Stimulated activated CD4-positive, alpha-beta T cell treated with anti-CD3 and anti-CD28 coated beads, TNF-alpha, amount 100 ng/mL, for 4 hours (primary cell): ENCODE measurements around the gene PTPRO.

Experiments
- DNase-seq, 3 experiments: peaks; one replicate each; pipeline ENCODE4 v3.0.0-alpha.2; 2020; ENCODE audit warnings: low read depth in 3 of 3

Gene PTPRO

DNA sequence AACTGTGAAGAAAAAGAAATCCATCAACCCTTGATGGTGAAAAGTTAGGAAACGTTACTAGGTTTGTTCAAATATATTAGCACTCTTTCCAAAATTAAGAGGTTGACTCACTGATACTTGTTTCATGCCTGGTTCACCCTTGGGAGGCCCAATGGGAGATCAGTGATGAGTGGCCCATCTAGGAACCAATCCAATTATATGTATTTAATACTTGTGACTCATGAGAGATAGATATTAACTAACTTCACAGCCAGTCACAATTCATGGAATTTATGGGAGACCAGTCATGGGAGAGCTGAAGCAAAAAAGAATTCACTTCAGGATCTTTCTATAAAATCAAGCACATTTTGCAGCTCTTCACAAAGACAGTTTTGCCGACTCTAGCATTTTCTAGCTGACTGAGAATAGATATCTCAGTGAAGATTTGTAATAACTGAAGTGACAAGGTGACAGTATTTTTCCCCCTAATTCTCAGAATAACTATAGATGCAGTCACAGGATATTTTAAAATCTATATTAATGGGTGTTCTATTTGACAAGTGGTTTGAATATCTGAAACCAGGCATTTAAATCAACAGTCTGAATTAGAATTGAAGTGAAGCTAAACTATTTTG is 236.7 kb downstream of the PTPRO start:
- DNase-seq: no peak

DNA sequence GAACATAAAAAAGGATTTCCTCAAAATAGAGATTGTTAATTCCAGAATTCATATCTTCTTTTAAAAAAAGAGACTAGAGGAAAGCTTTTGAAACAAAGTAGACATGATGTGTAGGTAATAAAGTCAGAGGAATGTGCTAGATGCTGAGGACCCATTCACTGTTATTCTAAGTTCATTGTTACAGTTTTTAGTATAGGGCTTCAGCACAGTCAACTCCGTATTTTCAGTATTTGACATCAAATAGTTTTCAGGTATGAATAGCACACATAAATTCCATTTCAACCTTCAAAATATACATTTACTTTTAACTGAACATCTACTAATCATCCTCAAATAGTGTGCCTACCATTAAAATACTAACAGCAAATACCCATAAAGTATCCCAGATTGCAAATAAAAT is 239.1 kb downstream of the PTPRO start:
- no peak for DNase-seq

DNA sequence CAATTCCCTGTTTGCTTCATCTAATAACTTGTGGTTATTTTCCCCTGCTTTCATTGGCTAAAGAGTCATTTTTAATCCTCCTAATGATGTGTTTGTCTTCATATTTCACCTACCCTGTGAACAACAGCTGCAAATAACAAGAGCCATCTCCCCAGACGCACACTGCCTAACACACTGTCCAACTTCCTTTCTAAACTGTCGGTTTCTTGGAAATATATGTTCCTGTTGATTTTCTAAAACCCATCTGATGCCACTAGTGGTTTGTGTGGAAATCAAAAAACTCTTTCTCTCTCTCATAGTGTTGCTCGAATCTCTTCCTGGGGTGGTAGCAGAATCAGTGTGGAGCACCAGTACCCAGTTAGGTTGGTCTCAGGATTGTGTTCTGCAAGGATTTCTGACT is 240.0 kb downstream of the PTPRO start:
- no peak for DNase-seq

DNA sequence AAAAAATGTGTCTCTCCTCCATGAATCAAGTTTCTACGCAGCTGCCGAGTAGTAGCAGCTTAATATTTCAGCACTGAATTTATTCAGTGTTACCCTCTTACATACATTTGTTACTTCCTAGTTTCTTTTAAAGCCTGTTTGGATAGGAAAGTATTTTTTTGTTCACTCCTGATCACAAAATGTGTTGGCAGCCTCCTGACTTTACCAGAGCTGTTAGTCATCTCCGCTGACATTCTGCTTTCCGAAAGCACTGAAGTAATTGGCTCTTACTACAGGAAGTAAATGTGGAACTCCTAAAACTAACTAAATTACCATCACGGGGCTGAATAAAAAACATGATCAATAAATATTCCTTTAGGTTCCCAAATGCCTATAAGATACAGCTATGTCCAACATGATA is 241.4 kb downstream of the PTPRO start:
- no peak for DNase-seq

DNA sequence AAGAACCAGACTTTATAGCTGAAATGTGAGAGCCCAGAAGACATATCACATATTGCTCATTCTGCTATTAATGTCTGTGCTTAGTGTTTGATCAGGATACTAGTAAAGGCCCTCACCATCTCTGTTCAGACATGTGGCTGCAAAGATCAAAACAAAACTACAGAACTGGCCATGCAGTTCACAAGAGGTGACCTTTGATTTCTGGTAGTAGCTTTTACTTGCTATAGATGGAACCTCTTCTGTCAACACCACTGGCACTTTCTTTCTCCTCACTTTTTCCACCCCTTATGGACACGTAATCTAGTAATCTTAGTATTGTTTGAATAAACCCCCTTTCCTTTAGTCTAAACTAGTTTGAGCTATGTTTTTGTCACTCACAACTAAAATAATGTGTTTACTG is 252.0 kb downstream of the PTPRO start:
- no peak for DNase-seq

DNA sequence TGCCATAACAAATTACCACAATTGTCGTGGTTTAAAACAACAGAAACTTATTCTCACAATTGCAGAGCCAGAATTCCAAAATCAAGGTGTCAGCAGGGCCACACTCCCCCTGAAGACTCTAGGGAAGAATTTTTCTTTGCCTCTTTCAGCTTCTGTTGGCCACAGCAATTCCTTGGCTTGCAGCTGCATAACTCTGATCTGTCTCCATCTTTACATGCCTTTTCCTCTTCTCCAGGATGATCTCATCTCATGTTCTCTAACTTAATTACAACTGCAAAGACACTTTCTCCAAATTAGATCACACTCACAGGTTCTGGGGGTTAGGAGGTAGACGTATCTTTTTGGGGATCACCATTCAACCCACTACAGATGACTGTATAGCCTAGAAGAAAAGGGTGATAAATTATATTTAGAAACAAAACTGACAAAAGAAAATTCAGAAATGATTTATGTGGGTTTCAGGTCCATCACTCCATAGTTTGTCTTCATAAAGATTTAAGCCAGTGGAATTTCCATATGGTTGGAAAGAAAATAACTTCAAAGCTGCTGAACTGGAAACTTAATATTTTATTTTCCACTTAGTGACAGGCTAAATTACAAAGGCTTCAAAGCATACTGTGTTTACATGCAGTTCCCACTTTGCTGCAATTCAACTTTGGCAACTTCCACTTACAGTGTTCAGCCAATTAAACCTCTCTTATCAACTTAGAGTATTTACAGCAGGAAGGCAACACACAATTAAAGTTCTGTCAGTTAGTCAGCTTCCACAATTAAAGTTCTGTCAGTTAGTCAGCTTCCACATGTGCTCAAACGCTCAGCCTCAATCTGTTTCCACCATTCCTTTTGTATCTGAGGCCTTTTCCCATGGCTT is 253.6 kb downstream of the PTPRO start:
- DNase-seq: no peak

DNA sequence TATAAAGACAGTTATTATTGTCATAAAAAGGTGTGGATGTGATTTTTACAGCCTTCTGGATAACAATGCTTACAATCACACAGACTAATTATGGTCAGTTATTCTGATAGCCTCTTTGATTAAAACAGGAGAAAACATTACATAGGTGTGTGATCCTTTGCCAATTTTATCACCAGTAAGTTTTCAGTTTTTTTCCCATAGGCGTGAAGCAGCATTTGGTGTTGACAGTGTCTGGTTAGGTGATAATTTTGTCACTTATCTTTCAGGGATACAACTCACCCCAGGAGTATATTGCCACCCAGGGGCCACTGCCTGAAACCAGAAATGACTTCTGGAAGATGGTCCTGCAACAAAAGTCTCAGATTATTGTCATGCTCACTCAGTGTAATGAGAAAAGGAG is 258.1 kb downstream of the PTPRO start:
- no peak for DNase-seq

DNA sequence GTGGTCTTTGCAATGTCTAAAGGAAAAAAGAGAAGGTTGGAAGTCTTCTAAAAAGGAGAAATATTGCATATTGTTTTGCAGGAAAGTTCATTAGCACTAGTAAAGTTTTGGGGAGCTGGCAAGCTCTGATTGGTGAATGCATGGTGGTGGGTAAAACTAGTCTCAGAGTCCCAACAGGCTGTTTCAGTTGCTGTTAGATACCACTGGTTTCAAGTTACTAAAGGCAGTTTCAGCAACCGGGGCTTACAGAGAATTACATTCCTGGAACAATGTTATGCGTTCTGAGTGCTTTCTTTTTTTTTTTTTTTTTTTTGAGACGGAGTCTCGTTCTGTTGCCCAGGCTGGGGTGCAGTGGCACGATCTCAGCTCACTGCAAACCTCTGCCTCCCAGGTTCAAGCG is 258.7 kb downstream of the PTPRO start:
- no peak for DNase-seq

DNA sequence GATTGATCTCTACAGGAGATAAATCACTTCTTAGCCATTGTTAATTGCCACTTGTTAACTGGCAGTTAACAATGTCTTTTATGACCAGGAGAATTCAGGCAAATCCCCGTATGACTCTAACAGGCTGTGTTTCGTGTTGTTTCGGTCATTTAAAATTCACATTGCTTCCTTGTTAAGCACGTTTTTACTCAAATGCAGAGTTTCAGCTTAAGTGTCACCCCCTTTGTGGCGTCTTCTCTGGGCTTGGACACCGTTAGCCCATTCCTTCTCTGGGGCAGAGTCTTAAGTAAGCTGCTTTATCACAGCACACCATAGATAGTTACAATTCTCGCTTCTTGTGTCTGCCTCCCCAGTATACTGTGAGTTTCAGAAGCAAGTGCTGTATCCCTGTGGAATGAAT is 261.5 kb downstream of the PTPRO start:
- no peak for DNase-seq

DNA sequence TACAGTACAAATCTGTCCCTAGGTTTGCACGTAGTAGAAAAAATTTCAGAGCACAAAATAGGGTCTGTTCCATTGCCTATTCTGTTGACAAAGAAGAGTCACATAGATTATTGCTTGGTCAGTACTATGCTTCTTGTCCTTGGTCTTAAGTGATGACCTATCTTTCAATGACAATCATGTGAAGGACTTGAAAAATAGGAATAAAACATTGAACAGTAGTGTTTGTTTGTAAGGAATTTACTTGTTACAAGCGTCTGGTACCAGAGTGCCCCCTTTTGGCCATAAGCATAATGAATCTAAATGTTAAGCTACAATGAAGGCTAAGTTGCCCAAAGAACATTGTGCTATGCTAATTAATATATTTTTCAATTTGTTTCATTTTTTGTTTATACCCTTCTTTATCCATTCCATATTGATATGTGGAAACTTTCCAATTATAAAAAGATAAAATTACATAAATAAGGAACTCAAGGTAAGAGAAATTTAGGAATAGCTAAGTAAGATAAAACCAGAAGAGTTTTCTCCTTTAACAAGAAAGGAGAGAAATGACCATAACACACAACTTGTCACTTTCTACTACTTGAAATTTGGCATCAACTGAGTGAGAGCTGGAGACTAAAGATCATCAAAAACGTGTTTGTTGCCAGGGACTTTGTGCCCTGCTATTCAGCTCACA is 262.2 kb downstream of the PTPRO start:
- DNase-seq: no peak

DNA sequence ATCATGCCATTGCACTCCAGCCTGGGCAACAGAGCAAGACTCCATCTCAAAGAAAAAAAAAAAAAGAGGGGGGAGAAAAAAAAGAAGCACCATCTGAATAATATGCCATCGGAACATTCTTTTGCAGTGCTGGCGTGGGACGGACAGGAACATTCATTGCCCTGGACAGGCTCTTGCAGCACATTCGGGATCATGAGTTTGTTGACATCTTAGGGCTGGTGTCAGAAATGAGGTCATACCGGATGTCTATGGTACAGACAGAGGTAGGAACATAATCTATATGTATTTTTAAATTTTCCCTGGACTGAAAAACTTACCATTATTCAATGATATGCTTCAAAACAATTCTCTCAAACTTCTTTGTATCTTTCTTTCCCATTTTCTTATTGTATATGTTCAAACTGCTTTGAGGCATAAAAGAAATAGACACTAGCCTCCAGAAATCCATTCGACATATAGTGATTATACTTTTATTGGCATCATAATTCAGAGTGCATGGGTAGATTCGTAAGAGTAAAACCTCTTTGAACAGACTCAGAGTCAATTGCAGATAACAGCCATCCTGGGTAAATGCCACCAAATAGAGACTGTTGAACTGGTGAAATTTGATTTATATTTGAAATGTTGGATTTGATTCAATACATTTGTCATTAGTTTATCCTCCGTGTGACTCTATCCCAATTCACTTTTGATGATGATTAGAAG is 267.2 kb downstream of the PTPRO start:
- DNase-seq: no peak

DNA sequence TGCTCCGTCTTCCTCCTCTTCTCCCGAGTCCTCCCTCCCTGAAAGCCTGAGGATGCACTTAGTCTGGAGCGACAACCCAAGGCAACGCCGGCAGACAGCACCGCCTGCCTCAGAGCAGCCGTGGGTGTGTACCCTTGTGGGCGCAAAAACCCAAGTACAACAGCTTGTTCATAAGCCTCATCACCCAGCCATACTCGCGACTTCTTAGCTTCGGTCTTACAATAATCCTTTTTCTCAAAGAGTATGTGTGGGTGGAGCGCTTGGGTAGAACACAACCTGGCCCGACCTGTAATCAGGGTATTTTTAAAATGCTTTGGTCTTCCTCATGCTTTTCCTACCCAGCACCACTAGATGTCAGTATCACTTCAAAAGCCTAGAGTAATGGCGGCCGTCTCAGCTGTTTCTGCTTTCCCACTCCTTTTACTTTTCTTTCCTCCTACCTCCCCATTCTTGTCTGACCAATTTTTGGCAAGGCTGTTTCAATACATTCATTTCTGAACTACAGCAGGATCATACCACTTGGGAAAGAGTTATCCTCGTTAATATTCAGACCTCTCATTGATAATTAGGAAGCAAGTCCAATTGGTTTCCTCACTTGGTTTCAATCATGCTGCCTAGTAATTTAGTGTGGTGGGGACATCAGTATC is 268.0 kb downstream of the PTPRO start:
- DNase-seq: peak; percentile 10 to 18 (median 13)

DNA sequence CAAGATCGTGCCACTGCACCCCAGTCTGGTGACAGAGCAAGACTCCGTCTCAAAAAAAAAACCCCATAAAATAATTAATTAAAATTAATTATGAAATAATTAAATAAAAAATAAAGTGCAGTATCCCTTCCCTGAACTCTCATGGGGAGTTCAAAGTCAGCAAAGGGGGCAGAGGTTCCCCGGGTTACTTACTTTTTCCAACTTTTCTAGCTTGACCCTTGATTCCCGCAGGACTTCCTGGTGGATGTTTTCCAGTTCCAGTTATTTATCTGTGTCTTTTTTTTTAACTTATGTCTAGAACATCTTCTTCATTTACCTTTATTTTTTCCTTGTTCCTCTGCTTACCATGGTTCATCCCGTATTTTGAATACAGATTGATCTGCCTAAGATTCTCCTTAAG is 269.5 kb downstream of the PTPRO start:
- no peak for DNase-seq

DNA sequence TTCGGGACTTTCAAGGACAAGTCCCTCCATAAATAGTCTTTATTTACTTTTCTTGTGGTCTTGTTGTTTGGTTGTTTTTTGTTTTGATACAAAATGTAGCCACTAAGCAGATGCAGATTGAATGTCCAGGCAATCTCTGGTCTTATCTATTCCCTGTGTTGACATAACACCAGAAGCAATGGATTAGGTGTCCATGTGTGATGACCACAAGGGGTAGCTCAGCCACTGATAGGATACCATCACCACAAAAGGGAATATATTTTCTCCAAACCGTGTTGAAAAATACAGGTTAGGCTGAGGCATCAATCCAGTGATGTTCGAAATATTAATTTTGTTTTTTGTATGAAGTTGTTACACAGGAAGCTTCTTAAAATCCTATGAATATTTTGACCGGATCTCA is 270.6 kb downstream of the PTPRO start:
- DNase-seq: no peak

DNA sequence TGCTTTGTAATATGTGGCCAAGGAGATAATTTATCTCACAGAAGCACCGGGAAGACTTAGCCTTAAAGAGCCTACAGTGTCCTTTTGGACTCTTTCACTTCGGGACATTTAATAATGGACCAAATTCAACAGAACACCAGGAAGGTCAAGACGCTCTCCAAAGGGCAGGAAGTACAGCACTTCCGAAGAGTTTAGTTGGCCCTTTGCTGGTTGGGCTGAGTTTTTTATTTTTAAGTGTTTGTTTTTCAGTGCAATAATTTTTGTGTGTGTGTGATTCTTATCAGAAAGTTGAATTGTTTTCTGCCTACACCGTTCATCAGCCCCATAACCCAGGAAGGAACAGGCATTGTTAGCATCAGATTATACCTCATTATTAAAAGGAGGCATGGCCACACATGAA is 273.9 kb downstream of the PTPRO start:
- DNase-seq: no peak

DNA sequence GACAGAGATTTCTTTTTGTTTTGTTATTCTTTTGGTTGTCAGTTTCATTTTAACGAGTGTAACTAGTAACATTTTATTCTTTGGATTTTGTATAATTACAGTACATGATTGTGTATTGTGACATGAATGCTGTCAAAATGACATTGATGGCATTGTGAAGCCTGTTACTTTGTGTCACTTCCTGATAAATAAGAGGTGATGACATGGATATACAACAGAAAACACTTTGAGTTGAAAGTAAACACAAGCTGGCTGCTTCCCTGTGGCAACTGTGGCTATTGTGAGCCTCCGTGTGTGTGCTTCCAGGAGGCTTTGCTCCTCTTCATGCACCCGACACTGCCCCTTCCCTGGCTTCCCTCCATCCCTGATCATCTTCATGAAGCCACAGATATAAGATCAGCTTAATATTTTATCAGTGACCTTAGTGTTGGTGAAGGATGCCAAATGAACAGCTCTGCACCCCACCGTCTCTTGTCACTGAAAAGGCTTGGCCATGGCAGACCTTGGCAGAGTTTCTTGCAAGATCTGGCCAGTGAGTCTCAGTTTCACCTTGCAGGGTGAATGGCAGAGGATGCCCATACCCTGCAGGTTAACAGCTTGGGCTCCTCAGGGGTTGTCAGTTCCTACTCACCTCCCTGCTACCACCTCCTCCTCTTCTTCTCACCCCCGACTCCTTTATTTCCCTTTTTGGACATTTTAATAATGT is 275.0 kb downstream of the PTPRO start:
- DNase-seq: no peak

DNA sequence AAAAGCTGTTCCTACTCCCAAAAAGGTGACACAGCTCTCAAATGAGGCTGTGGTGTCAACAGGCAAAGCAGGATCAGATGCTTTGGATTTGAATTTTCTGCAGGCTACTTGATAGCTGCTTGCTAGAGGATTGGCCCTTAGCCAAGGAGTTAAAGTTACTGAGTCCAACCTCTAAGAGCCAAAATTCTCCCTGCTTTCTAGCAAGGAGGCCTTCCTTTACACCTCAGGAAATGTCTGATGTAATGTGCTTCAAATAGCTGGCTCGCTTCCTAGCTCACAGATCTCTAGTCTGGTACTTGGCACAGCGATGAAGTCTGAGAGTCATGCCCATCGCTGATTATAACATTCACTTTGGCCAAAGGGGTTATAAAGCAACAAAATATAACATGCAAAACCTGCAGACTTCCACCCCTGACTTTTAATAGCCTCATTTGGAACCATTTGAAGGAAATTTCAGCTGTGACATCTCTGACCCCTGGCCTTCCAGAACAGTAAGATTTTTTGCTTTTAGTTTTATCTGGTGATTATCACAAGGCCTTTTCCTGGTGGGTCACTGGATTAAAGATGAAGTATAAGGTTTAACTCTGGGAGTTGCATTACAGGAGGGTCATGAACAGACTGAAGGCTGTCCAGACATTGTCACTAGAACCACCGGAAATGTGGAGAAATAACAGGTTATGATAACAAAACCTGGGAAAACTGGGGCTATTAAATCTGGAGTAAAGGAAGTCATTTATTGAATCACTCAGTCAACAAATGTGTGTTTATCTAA is 277.1 kb downstream of the PTPRO start:
- no peak for DNase-seq

DNA sequence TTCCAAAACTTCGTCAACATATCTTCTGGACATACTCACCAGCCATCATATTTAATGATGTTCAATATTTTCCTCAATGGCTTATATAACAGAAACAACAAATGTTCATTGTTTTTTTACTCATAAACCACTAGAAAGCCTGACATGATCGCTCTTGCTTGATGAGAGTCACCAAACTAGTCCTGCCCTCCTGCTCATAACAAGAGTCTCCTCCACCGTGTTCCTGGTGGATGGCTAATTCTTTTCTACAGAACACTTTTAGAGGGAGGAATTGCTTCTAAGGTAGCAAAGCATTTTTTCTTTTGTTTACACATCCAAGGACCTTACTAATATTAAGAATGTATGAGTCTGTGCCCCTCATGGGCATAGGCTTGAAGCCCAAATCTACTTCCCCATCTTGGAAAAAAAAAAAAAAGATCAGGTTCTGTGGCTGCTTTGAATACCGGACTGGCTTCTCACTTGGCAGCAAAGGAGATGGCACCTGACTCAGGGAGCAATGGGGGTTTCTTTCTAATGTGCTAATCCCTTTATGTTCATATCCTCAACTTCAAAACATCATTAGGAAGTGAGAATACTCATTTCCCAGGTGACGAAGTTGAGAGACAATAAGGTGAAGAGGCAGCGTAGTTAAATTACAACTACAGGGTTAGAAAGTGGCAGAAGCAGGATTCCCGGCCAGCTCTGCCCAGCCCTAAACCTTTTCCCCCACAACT is 278.1 kb downstream of the PTPRO start:
- no peak for DNase-seq

DNA sequence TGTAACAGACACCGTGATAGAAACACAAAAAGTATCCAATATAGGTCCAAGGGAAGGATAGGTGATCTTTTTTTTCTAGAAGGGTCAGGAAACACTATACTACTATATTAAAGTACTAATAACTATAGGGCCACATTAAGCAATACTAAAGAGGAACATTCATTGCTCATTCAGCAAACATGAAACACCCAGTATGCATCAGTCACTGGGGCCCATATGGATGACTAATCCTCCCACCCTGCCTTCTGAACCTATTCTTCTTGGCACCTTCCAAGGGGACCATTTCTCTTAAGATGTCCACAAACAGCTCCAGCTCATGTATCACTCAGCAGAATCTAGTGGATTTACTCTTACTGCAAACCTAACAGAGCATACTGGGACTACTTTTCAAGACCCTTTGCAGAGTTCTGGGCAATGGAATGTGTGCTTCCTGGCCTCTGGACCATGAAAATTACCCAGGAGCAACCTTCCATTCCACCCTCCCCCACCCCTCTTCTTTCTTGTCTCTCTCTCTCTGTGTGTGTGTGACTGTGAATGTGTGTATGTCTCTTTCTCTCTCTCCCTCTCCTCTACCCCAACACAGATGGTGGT is 279.0 kb downstream of the PTPRO start:
- DNase-seq: no peak
